GM12878 (cell line): ENCODE measurements around the gene NXPH1. TPM values are rescaled to one million over a fixed set of nuclear protein-coding genes. Genes with fewer than 3 reads are reported as not detected.

Experiments used
- ATAC-seq: fragments of 200-7000 bp; cut with Tn5 transposase; 3 replicates; pipeline ENCODE4 v1.9.1; 2020; ENCODE audit warnings: mild to moderate bottlenecking, moderate library complexity
- BruUV-seq: library from RNA; stranded (reverse); fragments of 400-500 nt; replicated peaks from 2 replicates; lab custom pipeline; 2021; lab: Mats Ljungman, UMichigan
- CTCF ChIA-PET: fragments of 300-600 bp; sonication (Branson Sonifier 250); formaldehyde crosslinking; extraction: SDS; loops from one replicate; lab custom pipeline; 2021; ENCODE audit warnings: inconsistent platforms; lab: Yijun Ruan, JAX
- POLR2A ChIA-PET: fragments of 350-600 bp; formaldehyde crosslinking; extraction: SDS; loops from one replicate; lab custom pipeline; 2021; ENCODE audit warnings: inconsistent platforms; lab: Charles Lee
- RAD21 ChIA-PET: fragments of 300-600 bp; sonication (Branson Sonifier 250); formaldehyde crosslinking; loops from one replicate; lab custom pipeline; 2023; ENCODE audit warnings: antibody characterized with exemption; ENCODE audit not compliant: unreplicated experiment; lab: Charles Lee
- SMC1A ChIA-PET: fragments of 300-600 bp; sonication (Branson Sonifier 250); formaldehyde crosslinking; loops from one replicate; lab custom pipeline; 2023; ENCODE audit not compliant: unreplicated experiment, uncharacterized antibody; lab: Charles Lee
- DNase-seq: peaks from one replicate; pipeline ENCODE4 v3.0.0-alpha.2; 2011; ENCODE audit warnings: low read depth, low spot score
- FAIRE-seq: peaks from 3 replicates; lab custom pipeline; 2011; peaks lifted over from hg19 to GRCh38; lab: Jason Lieb, UNC
- H2AFZ ChIP-seq: 2 replicates; pipeline ENCODE4 v1.6.0; 2011; ENCODE audit warnings: low read depth, low read length, control low read depth; ENCODE audit not compliant: control insufficient read depth
- H3K27ac ChIP-seq: 2 replicates; pipeline ENCODE4 v1.5.1; 2011; ENCODE audit warnings: control low read depth; ENCODE audit not compliant: control insufficient read depth, insufficient read depth
- H3K27me3 ChIP-seq, 2 experiments: replicated peaks in 1 of 2; 2 replicates each; pipeline versions ENCODE4 v1.6.0 to v1.6.1; 2011; ENCODE audit warnings: low read length in 1 of 2; ENCODE audit not compliant: control insufficient read depth in 2 of 2, insufficient read depth in 2 of 2
- H3K36me3 ChIP-seq, 2 experiments: 2 replicates each; pipeline ENCODE4 v1.5.1; 2011; ENCODE audit warnings: low read length in 1 of 2; ENCODE audit not compliant: control insufficient read depth in 2 of 2, insufficient read depth in 2 of 2
- H3K4me1 ChIP-seq: 2 replicates; pipeline ENCODE4 v1.6.1; 2011; ENCODE audit warnings: mild to moderate bottlenecking, low read length, moderate library complexity, mixed read lengths; ENCODE audit not compliant: control insufficient read depth, insufficient read depth
- H3K4me2 ChIP-seq: 2 replicates; pipeline ENCODE4 v1.6.0; 2011; ENCODE audit warnings: control low read depth; ENCODE audit not compliant: control insufficient read depth, insufficient read depth
- H3K4me3 ChIP-seq: fragments of 200-600 bp; sonication (generic); 2 replicates; pipeline ENCODE4 v1.5.1; 2016
- H3K79me2 ChIP-seq: 2 replicates; pipeline ENCODE4 v1.6.0; 2011; ENCODE audit warnings: low read length; ENCODE audit not compliant: control insufficient read depth, insufficient read depth
- H3K9ac ChIP-seq: 2 replicates; pipeline ENCODE4 v1.8.0; 2011; ENCODE audit warnings: low read length, control low read depth, mixed read lengths; ENCODE audit not compliant: control insufficient read depth, insufficient read depth
- H3K9me3 ChIP-seq: replicated peaks from 3 replicates; pipeline ENCODE4 v1.5.1; 2011; ENCODE audit warnings: mild to moderate bottlenecking, low read length; ENCODE audit not compliant: control insufficient read depth, insufficient read depth
- H4K20me1 ChIP-seq: 2 replicates; pipeline ENCODE4 v1.6.0; 2011; ENCODE audit not compliant: control insufficient read depth, insufficient read depth
- BMI1 ChIP-seq: fragments of 450-650 bp; IDR thresholded peaks from 2 replicates; pipeline ENCODE4 v1.6.1; 2016; ENCODE audit warnings: mild to moderate bottlenecking, moderate library complexity, borderline replicate concordance
- EZH2 ChIP-seq: IDR thresholded peaks from 2 replicates; pipeline ENCODE4 v1.6.1; 2012; ENCODE audit warnings: low read depth, mild to moderate bottlenecking, control low read depth, inconsistent platforms, low read length, borderline replicate concordance; ENCODE audit not compliant: control insufficient read depth
- FOXM1 ChIP-seq: IDR thresholded peaks from 2 replicates; pipeline ENCODE4 v1.6.1; 2012; ENCODE audit warnings: low read depth, mild to moderate bottlenecking, inconsistent platforms, low read length, moderate library complexity
- MXI1 ChIP-seq: fragments of 150-350 bp; IDR thresholded peaks from 2 replicates; pipeline ENCODE4 v1.6.1; 2011; ENCODE audit warnings: low read depth, mild to moderate bottlenecking, inconsistent platforms, low read length, improper control_type of control experiment
- MYC ChIP-seq: IDR thresholded peaks from 2 replicates; pipeline ENCODE4 v1.6.1; 2011; ENCODE audit warnings: mild to moderate bottlenecking, low read length, moderate library complexity, inconsistent platforms; ENCODE audit not compliant: insufficient read depth, insufficient replicate concordance, insufficient read length, severe bottlenecking
- NFIC ChIP-seq: IDR thresholded peaks from 2 replicates; pipeline ENCODE4 v1.6.1; 2012; ENCODE audit warnings: low read depth, mild to moderate bottlenecking, inconsistent platforms, low read length, moderate library complexity
- PAX5 ChIP-seq: IDR thresholded peaks from 2 replicates; pipeline ENCODE4 v1.6.1; 2011; ENCODE audit warnings: low read depth, low read length, borderline replicate concordance
- POLR2A ChIP-seq: IDR thresholded peaks from 2 replicates; pipeline ENCODE4 v1.6.1; 2011; ENCODE audit warnings: low read depth, mild to moderate bottlenecking, low read length
- STAT1 ChIP-seq: fragments of 450-650 bp; conservative IDR thresholded peaks from 2 replicates; pipeline ENCODE4 v1.6.1; 2014; ENCODE audit warnings: antibody characterized with exemption, mild to moderate bottlenecking
- TCF12 ChIP-seq: IDR thresholded peaks from 2 replicates; pipeline ENCODE4 v1.6.1; 2011; ENCODE audit warnings: low read depth, mild to moderate bottlenecking, low read length
- TCF7 ChIP-seq: IDR thresholded peaks from 2 replicates; pipeline ENCODE4 v1.6.1; 2014; ENCODE audit warnings: antibody characterized with exemption, borderline replicate concordance
- ZNF217 ChIP-seq: fragments of 450-650 bp; IDR thresholded peaks from 2 replicates; pipeline ENCODE4 v1.6.1; 2017; ENCODE audit warnings: antibody characterized with exemption, mild to moderate bottlenecking
- ZNF24 ChIP-seq: fragments of 450-650 bp; IDR thresholded peaks from 2 replicates; pipeline ENCODE4 v1.6.1; 2017; ENCODE audit warnings: antibody characterized with exemption, mild to moderate bottlenecking
- ZSCAN29 ChIP-seq: fragments of 450-650 bp; IDR thresholded peaks from 2 replicates; pipeline ENCODE4 v1.6.1; 2017; ENCODE audit warnings: mild to moderate bottlenecking, moderate library complexity
- WGBS: methylation state at CpG from one replicate; pipeline ENCODE4 v1.1.6; 2016; ENCODE audit warnings: low lambda C conversion rate; ENCODE audit not compliant: insufficient replicate concordance, insufficient coverage; ENCODE audit errors: missing lambda C conversion rate; 5-methylcytosine and 5-hydroxymethylcytosine counted together
- in situ Hi-C: fragments of 300-500 bp; cut with MboI; formaldehyde crosslinking; loops from 9 replicates; pipeline ENCODE4 v1.14.3; 2018; ENCODE audit warnings: mixed read lengths
- intact Hi-C: fragments of 100-400 bp; cut with micrococcal nuclease; formaldehyde crosslinking; loops from one replicate; pipeline ENCODE4 v1.14.2; 2022; ENCODE audit not compliant: unreplicated experiment
- polyA plus RNA-seq, 11 experiments: library from polyadenylated mRNA; depleted of rRNA in 4 of 11; unstranded in 6 of 11; stranded (reverse) in 5 of 11; fragments of >200 nt; fragmentation: Nextera tagmentation in 4 of 11; fragmentation: Illumina TruSeq in 1 of 11; extraction: Ambion mirVana in 4 of 11; extraction: Trizol in 1 of 11; gene quantifications; 1 replicate in 1 of 11; 2 replicates in 10 of 11; pipeline versions ENCODE4 v1.2.1 to v1.2.3, GENCODE V29; 2011 to 2016; ENCODE audit warnings: inconsistent platforms in 2 of 11, missing spikeins in 2 of 11, low read depth in 1 of 11
- total RNA-seq, 4 experiments: library from RNA; depleted of rRNA in 3 of 4; stranded (reverse); fragments of >200 nt in 3 of 4; fragmentation: Illumina TruSeq in 1 of 4; extraction: Trizol in 1 of 4; gene quantifications; 2 replicates each; pipeline versions ENCODE4 v1.2.1 to v1.2.3, GENCODE V29; 2013 to 2021
- TF ChIP-seq, protein P1 (sequence below): fragments of 450-650 bp; IDR thresholded peaks from 2 replicates; pipeline ENCODE4 v1.6.1; 2018; ENCODE audit warnings: borderline replicate concordance, mild to moderate bottlenecking; ENCODE audit not compliant: partially characterized antibody
- TF ChIP-seq, protein P2 (sequence below): IDR thresholded peaks from 2 replicates; pipeline ENCODE4 v1.6.1; 2012; ENCODE audit warnings: mild to moderate bottlenecking, low read depth, low read length
- TF ChIP-seq, protein P3 (sequence below): IDR thresholded peaks from 2 replicates; pipeline ENCODE4 v1.6.1; 2012; ENCODE audit warnings: low read depth, low read length, improper control_type of control experiment
- TF ChIP-seq, protein P4 (sequence below): IDR thresholded peaks from 2 replicates; pipeline ENCODE4 v1.6.1; 2011; ENCODE audit warnings: low read depth, mild to moderate bottlenecking, low read length, moderate library complexity, borderline replicate concordance; ENCODE audit errors: extremely low read depth

NXPH1 gene
- total and polyA plus RNA-seq, 10 of the 15 experiments (the other 5 are each of a cell fraction or from before 2014, with no cell fraction given): 0.06 to 0.34 TPM; not detected in 8

DNA sequence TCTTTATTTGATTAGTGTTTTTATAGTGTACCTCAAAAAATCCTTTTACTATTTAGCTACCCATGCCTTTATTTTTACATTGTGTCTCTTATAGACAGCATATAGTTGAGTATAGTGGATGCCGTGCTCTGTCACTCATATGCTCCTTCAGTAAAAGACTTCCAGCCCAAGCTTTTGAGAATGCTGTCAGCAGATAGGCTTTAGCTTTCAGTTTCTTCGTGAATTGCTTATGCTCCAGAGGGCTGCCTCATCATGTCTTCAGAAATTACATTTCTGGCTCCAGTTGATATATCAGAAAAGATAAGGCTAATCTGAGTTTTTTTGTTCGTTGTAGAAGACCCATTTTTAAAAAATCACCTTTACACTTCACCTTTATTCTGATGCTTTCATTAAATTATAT, 332.0 kb downstream of the NXPH1 start:
- H3K27ac ChIP-seq: no peak overlapping the region
- no peak overlapping the region for H3K4me3 ChIP-seq
- POLR2A ChIA-PET: no interaction called here
- no peak overlapping the region for H3K4me2 ChIP-seq
- RAD21 ChIA-PET: no interaction called here
- no peaks in the 10 kb centered on the region for H3K79me2 ChIP-seq
- TF ChIP-seq, protein P1, sequence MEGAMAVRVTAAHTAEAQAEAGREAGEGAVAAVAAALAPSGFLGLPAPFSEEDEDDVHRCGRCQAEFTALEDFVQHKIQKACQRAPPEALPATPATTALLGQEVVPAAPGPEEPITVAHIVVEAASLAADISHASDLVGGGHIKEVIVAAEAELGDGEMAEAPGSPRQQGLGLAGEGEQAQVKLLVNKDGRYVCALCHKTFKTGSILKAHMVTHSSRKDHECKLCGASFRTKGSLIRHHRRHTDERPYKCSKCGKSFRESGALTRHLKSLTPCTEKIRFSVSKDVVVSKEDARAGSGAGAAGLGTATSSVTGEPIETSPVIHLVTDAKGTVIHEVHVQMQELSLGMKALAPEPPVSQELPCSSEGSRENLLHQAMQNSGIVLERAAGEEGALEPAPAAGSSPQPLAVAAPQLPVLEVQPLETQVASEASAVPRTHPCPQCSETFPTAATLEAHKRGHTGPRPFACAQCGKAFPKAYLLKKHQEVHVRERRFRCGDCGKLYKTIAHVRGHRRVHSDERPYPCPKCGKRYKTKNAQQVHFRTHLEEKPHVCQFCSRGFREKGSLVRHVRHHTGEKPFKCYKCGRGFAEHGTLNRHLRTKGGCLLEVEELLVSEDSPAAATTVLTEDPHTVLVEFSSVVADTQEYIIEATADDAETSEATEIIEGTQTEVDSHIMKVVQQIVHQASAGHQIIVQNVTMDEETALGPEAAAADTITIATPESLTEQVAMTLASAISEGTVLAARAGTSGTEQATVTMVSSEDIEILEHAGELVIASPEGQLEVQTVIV: no peak
- TF ChIP-seq ZSCAN29 (no peak), PAX5 (no peak), MXI1 (no peak), ZNF24 (no peak), EZH2 (no peak), POLR2A (no peak), ZNF217 (no peak), BMI1 (no peak), MYC (no peak), TCF12 (no peak), FOXM1 (no peak), NFIC (no peak), STAT1 (no peak), TCF7 (no peak)
- TF ChIP-seq, protein P2, sequence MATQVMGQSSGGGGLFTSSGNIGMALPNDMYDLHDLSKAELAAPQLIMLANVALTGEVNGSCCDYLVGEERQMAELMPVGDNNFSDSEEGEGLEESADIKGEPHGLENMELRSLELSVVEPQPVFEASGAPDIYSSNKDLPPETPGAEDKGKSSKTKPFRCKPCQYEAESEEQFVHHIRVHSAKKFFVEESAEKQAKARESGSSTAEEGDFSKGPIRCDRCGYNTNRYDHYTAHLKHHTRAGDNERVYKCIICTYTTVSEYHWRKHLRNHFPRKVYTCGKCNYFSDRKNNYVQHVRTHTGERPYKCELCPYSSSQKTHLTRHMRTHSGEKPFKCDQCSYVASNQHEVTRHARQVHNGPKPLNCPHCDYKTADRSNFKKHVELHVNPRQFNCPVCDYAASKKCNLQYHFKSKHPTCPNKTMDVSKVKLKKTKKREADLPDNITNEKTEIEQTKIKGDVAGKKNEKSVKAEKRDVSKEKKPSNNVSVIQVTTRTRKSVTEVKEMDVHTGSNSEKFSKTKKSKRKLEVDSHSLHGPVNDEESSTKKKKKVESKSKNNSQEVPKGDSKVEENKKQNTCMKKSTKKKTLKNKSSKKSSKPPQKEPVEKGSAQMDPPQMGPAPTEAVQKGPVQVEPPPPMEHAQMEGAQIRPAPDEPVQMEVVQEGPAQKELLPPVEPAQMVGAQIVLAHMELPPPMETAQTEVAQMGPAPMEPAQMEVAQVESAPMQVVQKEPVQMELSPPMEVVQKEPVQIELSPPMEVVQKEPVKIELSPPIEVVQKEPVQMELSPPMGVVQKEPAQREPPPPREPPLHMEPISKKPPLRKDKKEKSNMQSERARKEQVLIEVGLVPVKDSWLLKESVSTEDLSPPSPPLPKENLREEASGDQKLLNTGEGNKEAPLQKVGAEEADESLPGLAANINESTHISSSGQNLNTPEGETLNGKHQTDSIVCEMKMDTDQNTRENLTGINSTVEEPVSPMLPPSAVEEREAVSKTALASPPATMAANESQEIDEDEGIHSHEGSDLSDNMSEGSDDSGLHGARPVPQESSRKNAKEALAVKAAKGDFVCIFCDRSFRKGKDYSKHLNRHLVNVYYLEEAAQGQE: no peak
- TF ChIP-seq, protein P3, sequence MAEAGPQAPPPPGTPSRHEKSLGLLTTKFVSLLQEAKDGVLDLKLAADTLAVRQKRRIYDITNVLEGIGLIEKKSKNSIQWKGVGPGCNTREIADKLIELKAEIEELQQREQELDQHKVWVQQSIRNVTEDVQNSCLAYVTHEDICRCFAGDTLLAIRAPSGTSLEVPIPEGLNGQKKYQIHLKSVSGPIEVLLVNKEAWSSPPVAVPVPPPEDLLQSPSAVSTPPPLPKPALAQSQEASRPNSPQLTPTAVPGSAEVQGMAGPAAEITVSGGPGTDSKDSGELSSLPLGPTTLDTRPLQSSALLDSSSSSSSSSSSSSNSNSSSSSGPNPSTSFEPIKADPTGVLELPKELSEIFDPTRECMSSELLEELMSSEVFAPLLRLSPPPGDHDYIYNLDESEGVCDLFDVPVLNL: no peak
- TF ChIP-seq, protein P4, sequence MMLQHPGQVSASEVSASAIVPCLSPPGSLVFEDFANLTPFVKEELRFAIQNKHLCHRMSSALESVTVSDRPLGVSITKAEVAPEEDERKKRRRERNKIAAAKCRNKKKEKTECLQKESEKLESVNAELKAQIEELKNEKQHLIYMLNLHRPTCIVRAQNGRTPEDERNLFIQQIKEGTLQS: no peak
- H3K36me3 ChIP-seq: no peaks in the 10 kb centered on the region
- intact Hi-C loops: no loop called here
- DNase-seq: no peak
- in situ Hi-C loops: no loop called here
- SMC1A ChIA-PET: no interaction called here
- no peak for FAIRE-seq
- H2AFZ ChIP-seq: no peak overlapping the region
- CTCF ChIA-PET: no interaction called here
- no peaks in the 10 kb centered on the region for H3K4me1 ChIP-seq
- 30% methylated on average over 3 of the region's 3 CpGs for WGBS
- BruUV-seq: no TSS peak
- H3K9ac ChIP-seq: no peak overlapping the region
- H3K27me3 ChIP-seq: no peaks in the 10 kb centered on the region
- ATAC-seq: no peak
- H3K9me3 ChIP-seq: no peaks in the 10 kb centered on the region
- H4K20me1 ChIP-seq: no peaks in the 10 kb centered on the region
